Heart left ventricle (tissue), 16 donors: ENCODE data around the gene FOSL2. TPM values are rescaled to one million over a fixed set of nuclear protein-coding genes. Genes with fewer than 3 reads are reported as not detected.

Experiments used
- ATAC-seq, 4 donors: fragments of 200-7000 bp; cut with Tn5 transposase; one replicate each; pipeline ENCODE4 v1.9.1; 2020 to 2022; ENCODE audit warnings: moderate library complexity in 4 of 4, mild to moderate bottlenecking in 3 of 4, moderate number of reproducible peaks in 1 of 4
- DNase-seq, 5 donors: peaks; one replicate each; pipeline ENCODE4 v3.0.0-alpha.2; 2020
- H3K27ac ChIP-seq, 12 donors: fragments of 200-600 bp; sonication (generic) in 4 of 12; one replicate each; pipeline versions ENCODE4 v1.5.0 to v1.8.0; 2016 to 2022; ENCODE audit warnings: mild to moderate bottlenecking in 2 of 12
- H3K27me3 ChIP-seq, 9 donors: fragments of 200-600 bp; sonication (generic) in 2 of 9; one replicate each; pipeline versions ENCODE4 v1.5.1 to v1.8.0; 2016 to 2022; ENCODE audit warnings: mild to moderate bottlenecking in 3 of 9
- H3K36me3 ChIP-seq, 9 donors: fragments of 200-600 bp; sonication (generic) in 2 of 9; one replicate each; pipeline versions ENCODE4 v1.5.0 to v1.8.0; 2018 to 2022; ENCODE audit warnings: mild to moderate bottlenecking in 2 of 9
- H3K4me1 ChIP-seq, 12 donors: fragments of 200-600 bp; sonication (generic) in 4 of 12; one replicate each; pipeline versions ENCODE4 v1.5.0 to v1.8.0; 2016 to 2022; ENCODE audit warnings: mild to moderate bottlenecking in 3 of 12
- H3K4me3 ChIP-seq, 12 donors: fragments of 200-600 bp; sonication (generic) in 4 of 12; one replicate each; pipeline versions ENCODE4 v1.5.0 to v1.8.0; 2017 to 2022; ENCODE audit warnings: mild to moderate bottlenecking in 9 of 12, moderate library complexity in 4 of 12
- H3K9me3 ChIP-seq, 12 donors: fragments of 200-600 bp; sonication (generic) in 4 of 12; one replicate each; pipeline versions ENCODE4 v1.5.0 to v1.8.0; 2016 to 2022; ENCODE audit warnings: mild to moderate bottlenecking in 1 of 12
- CTCF ChIP-seq, 12 donors: fragments of 200-600 bp; sonication (generic) in 4 of 12; IDR thresholded peaks; one replicate each; pipeline versions ENCODE4 v1.5.0 to v1.8.0; 2018 to 2022; ENCODE audit warnings: antibody characterized with exemption in 12 of 12, mild to moderate bottlenecking in 5 of 12
- POLR2A ChIP-seq, 2 donors: fragments of 450-650 bp; IDR thresholded peaks; one replicate each; pipeline ENCODE4 v1.6.1; 2017; ENCODE audit warnings: antibody characterized with exemption in 2 of 2, mild to moderate bottlenecking in 2 of 2, moderate library complexity in 2 of 2
- WGBS, 4 donors: extraction: QIAGEN DNeasy Blood & Tissue Kit in 2 of 4; methylation state at CpG; one replicate each; pipeline versions ENCODE4 v1.1.5 to v1.1.7; 2013 to 2018; 5-methylcytosine and 5-hydroxymethylcytosine counted together
- intact Hi-C, 10 donors: fragments of 100-400 bp; cut with DNase I; formaldehyde crosslinking; loops; one replicate each; pipeline versions ENCODE4 v1.11.1 to v1.14.2; 2022
- polyA plus RNA-seq, 2 donors: library from polyadenylated mRNA; stranded (reverse); fragments of 200-250 nt; gene quantifications; one replicate each; pipeline ENCODE4 v1.2.3, GENCODE V29; 2013
- total RNA-seq, 9 donors: library from RNA; depleted of rRNA in 2 of 9; stranded (reverse); fragments of >200 nt in 2 of 9; fragmentation: NEBNext Ultra II Directional in 3 of 9; extraction: Animal tissue kit (Norgen Biotek cat#: 25700) in 3 of 9; gene quantifications; one replicate each; pipeline versions ENCODE4 v1.1.0 to v1.2.4, GENCODE V29; 2016 to 2023
- donor health status: ischemic (EF 13 %, LVEDD 7.1; RV severe dilation, severe dysfunction).
- donor health status: healthy with polysubstance abuse.
- donor health status: DM: no; HTN: yes; CAD: no.
- donor health status: DM: no; HTN: no; CAD: no.
- donor health status: ischemic (EF 25% LVEDD 6.9; RV normal size, moderate dysfunction).
- donor health status: ischemic (EF 25% LVEDD 5.7; RV mildly dilated, moderate dysfunction).
- donor health status: healthy.
- donor health status: DM: yes; HTN: yes; CAD: no.
- donor health status: ischemic (EF 35%, LVEDD 5.7; RV mildly dilated, moderate dysfunction).
- donor health status: nonischemic (EF 11% LVEDD 7.7; RV severe dilation, severe dysfunction).
- donor health status: DM: yes; HTN: yes; CAD: no.
- donor health status: PGD.
- donor health status: ischemic (EF 29% LVEDD 5.4; RV normal size, mild dysfunction).
- donor health status: nonischemic (EF 23%, LVEDD 6.1; RV moderate dilation, normal function).

Gene FOSL2
- total and polyA plus RNA-seq, 11 donors, result 15.2 to 144 (median 50.2) TPM

- no peak for ATAC-seq
- DNase-seq, result no peak
- no peaks in the 10 kb centered on the region for H3K27me3 ChIP-seq
- intact Hi-C loops, result no loop called here
- no peak for TF ChIP-seq POLR2A (IDR thresholded peaks at IDR 0.05)
- no peak for TF ChIP-seq CTCF (IDR thresholded peaks at IDR 0.05)
- 89 to 98% (median 96%) methylated on average over 3 of the region's 3 CpGs for WGBS, 4 donors
- H3K36me3 ChIP-seq, result peaks cover 1 to 77% (median 52%) of the 10 kb centered on the region in 9 donors
- H3K9me3 ChIP-seq, result no peaks in the 10 kb centered on the region
- H3K27ac ChIP-seq, result peak overlapping the region in 1 of 12 donors; percentile 22
- H3K4me3 ChIP-seq, result no peak overlapping the region
- H3K4me1 ChIP-seq, result peaks cover 0 to 48% (median 28%) of the 10 kb centered on the region in 12 donors
These were observed 23.1 kb downstream of the FOSL2 start for GRCh38 chr2:28415715-28416114.

GRCh38 chr2:28419003-28419402 is 26.3 kb downstream of the FOSL2 start:
- intact Hi-C loops, result no loop called here
- 94 to 96% (median 96%) methylated on average over 3 of the region's 3 CpGs for WGBS, 4 donors
- Histone ChIP-seq H3K4me3 (no peak overlapping the region), H3K9me3 (no peaks in the 10 kb centered on the region), H3K27me3 (no peaks in the 10 kb centered on the region), H3K4me1 (peaks cover 0 to 32% (median 14%) of the 10 kb centered on the region in 12 donors), H3K27ac (no peak overlapping the region), H3K36me3 (peaks cover 0 to 44% (median 20%) of the 10 kb centered on the region in 9 donors)
- no peak for ATAC-seq
- no peak for TF ChIP-seq POLR2A (IDR thresholded peaks at IDR 0.05)
- TF ChIP-seq CTCF (IDR thresholded peaks at IDR 0.05), result no peak
- DNase-seq, result no peak

- Histone ChIP-seq H3K36me3 (peaks cover 0 to 38% (median 18%) of the 10 kb centered on the region in 9 donors), H3K4me1 (peaks cover 0 to 34% (median 8%) of the 10 kb centered on the region in 12 donors), H3K4me3 (no peak overlapping the region), H3K27me3 (no peaks in the 10 kb centered on the region), H3K9me3 (no peaks in the 10 kb centered on the region), H3K27ac (no peak overlapping the region)
- no peak for TF ChIP-seq POLR2A (IDR thresholded peaks at IDR 0.05)
- no peak for TF ChIP-seq CTCF (IDR thresholded peaks at IDR 0.05)
- ATAC-seq (peak in 1 of 4 donors; percentile 21), DNase-seq (no peak)
- WGBS, 4 donors, result 79 to 95% (median 93%) methylated on average over 7 of the region's 7 CpGs
- intact Hi-C loops, result no loop called here
These were observed 27.0 kb downstream of the FOSL2 start for GRCh38 chr2:28419443-28420270.

- H3K4me3 ChIP-seq, result no peak overlapping the region
- H3K36me3 ChIP-seq, result peaks cover 0 to 27% (median 13%) of the 10 kb centered on the region in 9 donors
- TF ChIP-seq POLR2A (IDR thresholded peaks at IDR 0.05), result no peak
- no peak for TF ChIP-seq CTCF (IDR thresholded peaks at IDR 0.05)
- H3K9me3 ChIP-seq, result no peaks in the 10 kb centered on the region
- intact Hi-C loops, result no loop called here
- no peaks in the 10 kb centered on the region for H3K27me3 ChIP-seq
- H3K27ac ChIP-seq, result peak overlapping the region in 1 of 12 donors; percentile 20
- 64 to 84% (median 72%) methylated on average over 4 of the region's 4 CpGs for WGBS, 4 donors
- peaks cover 0 to 34% (median 0%) of the 10 kb centered on the region in 12 donors for H3K4me1 ChIP-seq
- DNase-seq (no peak), ATAC-seq (peak in 3 of 4 donors; percentile 3 to 16 (median 14))
These were observed 28.1 kb downstream of the FOSL2 start for GRCh38 chr2:28420722-28421121.
